GM12878 (cell line): ENCODE measurements around the gene ARMH1. TPM values are rescaled to one million over a fixed set of nuclear protein-coding genes. Genes with fewer than 3 reads are reported as not detected.

ENCODE experiments used
- ATAC-seq: fragments of 200-7000 bp; cut with Tn5 transposase; 3 replicates; pipeline ENCODE4 v1.9.1; 2020; ENCODE audit warnings: mild to moderate bottlenecking, moderate library complexity
- BruUV-seq: library from RNA; stranded (reverse); fragments of 400-500 nt; replicated peaks from 2 replicates; lab custom pipeline; 2021; lab: Mats Ljungman, UMichigan
- CTCF ChIA-PET: fragments of 300-600 bp; sonication (Branson Sonifier 250); formaldehyde crosslinking; extraction: SDS; loops from one replicate; lab custom pipeline; 2021; ENCODE audit warnings: inconsistent platforms; lab: Yijun Ruan, JAX
- POLR2A ChIA-PET: fragments of 350-600 bp; formaldehyde crosslinking; extraction: SDS; loops from one replicate; lab custom pipeline; 2021; ENCODE audit warnings: inconsistent platforms; lab: Charles Lee
- RAD21 ChIA-PET: fragments of 300-600 bp; sonication (Branson Sonifier 250); formaldehyde crosslinking; loops from one replicate; lab custom pipeline; 2023; ENCODE audit warnings: antibody characterized with exemption; ENCODE audit not compliant: unreplicated experiment; lab: Charles Lee
- SMC1A ChIA-PET: fragments of 300-600 bp; sonication (Branson Sonifier 250); formaldehyde crosslinking; loops from one replicate; lab custom pipeline; 2023; ENCODE audit not compliant: unreplicated experiment, uncharacterized antibody; lab: Charles Lee
- DNase-seq: peaks from one replicate; pipeline ENCODE4 v3.0.0-alpha.2; 2011; ENCODE audit warnings: low read depth, low spot score
- FAIRE-seq: peaks from 3 replicates; lab custom pipeline; 2011; peaks lifted over from hg19 to GRCh38; lab: Jason Lieb, UNC
- H2AFZ ChIP-seq: 2 replicates; pipeline ENCODE4 v1.6.0; 2011; ENCODE audit warnings: low read depth, low read length, control low read depth; ENCODE audit not compliant: control insufficient read depth
- H3K27ac ChIP-seq: 2 replicates; pipeline ENCODE4 v1.5.1; 2011; ENCODE audit warnings: control low read depth; ENCODE audit not compliant: control insufficient read depth, insufficient read depth
- H3K27me3 ChIP-seq, 2 experiments: replicated peaks in 1 of 2; 2 replicates each; pipeline versions ENCODE4 v1.6.0 to v1.6.1; 2011; ENCODE audit warnings: low read length in 1 of 2; ENCODE audit not compliant: control insufficient read depth in 2 of 2, insufficient read depth in 2 of 2
- H3K36me3 ChIP-seq, 2 experiments: 2 replicates each; pipeline ENCODE4 v1.5.1; 2011; ENCODE audit warnings: low read length in 1 of 2; ENCODE audit not compliant: control insufficient read depth in 2 of 2, insufficient read depth in 2 of 2
- H3K4me1 ChIP-seq: 2 replicates; pipeline ENCODE4 v1.6.1; 2011; ENCODE audit warnings: mild to moderate bottlenecking, low read length, moderate library complexity, mixed read lengths; ENCODE audit not compliant: control insufficient read depth, insufficient read depth
- H3K4me2 ChIP-seq: 2 replicates; pipeline ENCODE4 v1.6.0; 2011; ENCODE audit warnings: control low read depth; ENCODE audit not compliant: control insufficient read depth, insufficient read depth
- H3K4me3 ChIP-seq: fragments of 200-600 bp; sonication (generic); 2 replicates; pipeline ENCODE4 v1.5.1; 2016
- H3K79me2 ChIP-seq: 2 replicates; pipeline ENCODE4 v1.6.0; 2011; ENCODE audit warnings: low read length; ENCODE audit not compliant: control insufficient read depth, insufficient read depth
- H3K9ac ChIP-seq: 2 replicates; pipeline ENCODE4 v1.8.0; 2011; ENCODE audit warnings: low read length, control low read depth, mixed read lengths; ENCODE audit not compliant: control insufficient read depth, insufficient read depth
- H3K9me3 ChIP-seq: replicated peaks from 3 replicates; pipeline ENCODE4 v1.5.1; 2011; ENCODE audit warnings: mild to moderate bottlenecking, low read length; ENCODE audit not compliant: control insufficient read depth, insufficient read depth
- H4K20me1 ChIP-seq: 2 replicates; pipeline ENCODE4 v1.6.0; 2011; ENCODE audit not compliant: control insufficient read depth, insufficient read depth
- WGBS: methylation state at CpG from one replicate; pipeline ENCODE4 v1.1.6; 2016; ENCODE audit warnings: low lambda C conversion rate; ENCODE audit not compliant: insufficient replicate concordance, insufficient coverage; ENCODE audit errors: missing lambda C conversion rate; 5-methylcytosine and 5-hydroxymethylcytosine counted together
- in situ Hi-C: fragments of 300-500 bp; cut with MboI; formaldehyde crosslinking; loops from 9 replicates; pipeline ENCODE4 v1.14.3; 2018; ENCODE audit warnings: mixed read lengths
- intact Hi-C: fragments of 100-400 bp; cut with micrococcal nuclease; formaldehyde crosslinking; loops from one replicate; pipeline ENCODE4 v1.14.2; 2022; ENCODE audit not compliant: unreplicated experiment
- polyA plus RNA-seq, 11 experiments: library from polyadenylated mRNA; depleted of rRNA in 4 of 11; unstranded in 6 of 11; stranded (reverse) in 5 of 11; fragments of >200 nt; fragmentation: Nextera tagmentation in 4 of 11; fragmentation: Illumina TruSeq in 1 of 11; extraction: Ambion mirVana in 4 of 11; extraction: Trizol in 1 of 11; gene quantifications; 1 replicate in 1 of 11; 2 replicates in 10 of 11; pipeline versions ENCODE4 v1.2.1 to v1.2.3, GENCODE V29; 2011 to 2016; ENCODE audit warnings: inconsistent platforms in 2 of 11, missing spikeins in 2 of 11, low read depth in 1 of 11
- total RNA-seq, 4 experiments: library from RNA; depleted of rRNA in 3 of 4; stranded (reverse); fragments of >200 nt in 3 of 4; fragmentation: Illumina TruSeq in 1 of 4; extraction: Trizol in 1 of 4; gene quantifications; 2 replicates each; pipeline versions ENCODE4 v1.2.1 to v1.2.3, GENCODE V29; 2013 to 2021
- TF ChIP-seq, protein P1 (sequence below): fragments of 450-650 bp; IDR thresholded peaks from 2 replicates; pipeline ENCODE4 v1.6.1; 2017; ENCODE audit warnings: antibody characterized with exemption, mild to moderate bottlenecking, moderate library complexity
- TF ChIP-seq, protein P2 (sequence below): fragments of 450-650 bp; IDR thresholded peaks from 2 replicates; pipeline ENCODE4 v1.6.1; 2017; ENCODE audit warnings: mild to moderate bottlenecking, low read depth, inconsistent platforms; ENCODE audit not compliant: poor library complexity, severe bottlenecking

ARMH1 gene
- total and polyA plus RNA-seq, 10 of the 15 experiments (the other 5 are each of a cell fraction or from before 2014, with no cell fraction given) = 0.93 to 43.9 (median 8.2) TPM

DNA sequence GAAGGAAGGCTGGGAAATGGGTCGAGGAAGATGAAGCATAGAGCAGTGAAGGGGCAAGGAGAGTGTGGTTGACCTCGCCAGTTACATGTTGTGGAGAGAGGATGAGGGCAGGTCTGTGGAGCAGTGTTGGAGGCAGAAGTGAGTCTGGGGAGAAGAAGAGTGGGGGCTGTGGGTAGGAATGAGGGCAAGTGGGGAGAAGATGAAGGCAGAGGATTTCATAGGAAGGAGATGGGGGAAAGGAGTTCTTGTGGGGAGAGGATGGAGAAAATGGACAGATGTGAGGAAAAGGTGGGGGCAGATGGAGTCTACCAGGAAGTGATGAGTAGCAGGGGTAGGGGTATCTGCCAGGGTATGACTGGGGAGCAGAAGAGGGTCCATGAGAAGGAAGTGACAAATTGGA, 3.6 kb downstream of the ARMH1 start:
- in situ Hi-C loops (no loop called here), intact Hi-C loops (no loop called here)
- ChIA-PET RAD21 (interaction anchor here (0.9 kb wide), 1 partner anchor 27 kb away, joined by 3 read pairs; no protein-coding TSS in a partner anchor), POLR2A (no interaction called here), SMC1A (interaction anchor here (1.6 to 6.7 kb wide), 2 partner anchors 9 to 16 kb away, joined by 5 to 76 read pairs; no protein-coding TSS in a partner anchor), CTCF (interaction anchor here (0.6 to 3.6 kb wide), 3 partner anchors 16 to 356 kb away, joined by 3 to 18 read pairs (median 16); no protein-coding TSS in a partner anchor)
- Histone ChIP-seq H4K20me1 (no peaks in the 10 kb centered on the region), H3K79me2 (peaks cover 5% of the 10 kb centered on the region), H3K36me3 (no peaks in the 10 kb centered on the region), H3K4me3 (no peak overlapping the region), H2AFZ (no peak overlapping the region), H3K9ac (no peak overlapping the region), H3K27me3 (no peaks in the 10 kb centered on the region), H3K27ac (no peak overlapping the region), H3K9me3 (no peaks in the 10 kb centered on the region), H3K4me1 (peaks cover 42% of the 10 kb centered on the region), H3K4me2 (peak overlapping the region; percentile 41; the same call in 1 of the 2 replicates)
- ATAC-seq (no peak), FAIRE-seq (no peak), DNase-seq (no peak)
- 29% methylated on average over 2 of the region's 2 CpGs for WGBS
- TF ChIP-seq, protein P1, sequence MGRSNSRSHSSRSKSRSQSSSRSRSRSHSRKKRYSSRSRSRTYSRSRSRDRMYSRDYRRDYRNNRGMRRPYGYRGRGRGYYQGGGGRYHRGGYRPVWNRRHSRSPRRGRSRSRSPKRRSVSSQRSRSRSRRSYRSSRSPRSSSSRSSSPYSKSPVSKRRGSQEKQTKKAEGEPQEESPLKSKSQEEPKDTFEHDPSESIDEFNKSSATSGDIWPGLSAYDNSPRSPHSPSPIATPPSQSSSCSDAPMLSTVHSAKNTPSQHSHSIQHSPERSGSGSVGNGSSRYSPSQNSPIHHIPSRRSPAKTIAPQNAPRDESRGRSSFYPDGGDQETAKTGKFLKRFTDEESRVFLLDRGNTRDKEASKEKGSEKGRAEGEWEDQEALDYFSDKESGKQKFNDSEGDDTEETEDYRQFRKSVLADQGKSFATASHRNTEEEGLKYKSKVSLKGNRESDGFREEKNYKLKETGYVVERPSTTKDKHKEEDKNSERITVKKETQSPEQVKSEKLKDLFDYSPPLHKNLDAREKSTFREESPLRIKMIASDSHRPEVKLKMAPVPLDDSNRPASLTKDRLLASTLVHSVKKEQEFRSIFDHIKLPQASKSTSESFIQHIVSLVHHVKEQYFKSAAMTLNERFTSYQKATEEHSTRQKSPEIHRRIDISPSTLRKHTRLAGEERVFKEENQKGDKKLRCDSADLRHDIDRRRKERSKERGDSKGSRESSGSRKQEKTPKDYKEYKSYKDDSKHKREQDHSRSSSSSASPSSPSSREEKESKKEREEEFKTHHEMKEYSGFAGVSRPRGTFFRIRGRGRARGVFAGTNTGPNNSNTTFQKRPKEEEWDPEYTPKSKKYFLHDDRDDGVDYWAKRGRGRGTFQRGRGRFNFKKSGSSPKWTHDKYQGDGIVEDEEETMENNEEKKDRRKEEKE = no peak
- TF ChIP-seq, protein P2, sequence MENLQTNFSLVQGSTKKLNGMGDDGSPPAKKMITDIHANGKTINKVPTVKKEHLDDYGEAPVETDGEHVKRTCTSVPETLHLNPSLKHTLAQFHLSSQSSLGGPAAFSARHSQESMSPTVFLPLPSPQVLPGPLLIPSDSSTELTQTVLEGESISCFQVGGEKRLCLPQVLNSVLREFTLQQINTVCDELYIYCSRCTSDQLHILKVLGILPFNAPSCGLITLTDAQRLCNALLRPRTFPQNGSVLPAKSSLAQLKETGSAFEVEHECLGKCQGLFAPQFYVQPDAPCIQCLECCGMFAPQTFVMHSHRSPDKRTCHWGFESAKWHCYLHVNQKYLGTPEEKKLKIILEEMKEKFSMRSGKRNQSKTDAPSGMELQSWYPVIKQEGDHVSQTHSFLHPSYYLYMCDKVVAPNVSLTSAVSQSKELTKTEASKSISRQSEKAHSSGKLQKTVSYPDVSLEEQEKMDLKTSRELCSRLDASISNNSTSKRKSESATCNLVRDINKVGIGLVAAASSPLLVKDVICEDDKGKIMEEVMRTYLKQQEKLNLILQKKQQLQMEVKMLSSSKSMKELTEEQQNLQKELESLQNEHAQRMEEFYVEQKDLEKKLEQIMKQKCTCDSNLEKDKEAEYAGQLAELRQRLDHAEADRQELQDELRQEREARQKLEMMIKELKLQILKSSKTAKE = no peak
- no TSS peak for BruUV-seq
